ENCODE measurements around the gene TBC1D22A.

DNA sequence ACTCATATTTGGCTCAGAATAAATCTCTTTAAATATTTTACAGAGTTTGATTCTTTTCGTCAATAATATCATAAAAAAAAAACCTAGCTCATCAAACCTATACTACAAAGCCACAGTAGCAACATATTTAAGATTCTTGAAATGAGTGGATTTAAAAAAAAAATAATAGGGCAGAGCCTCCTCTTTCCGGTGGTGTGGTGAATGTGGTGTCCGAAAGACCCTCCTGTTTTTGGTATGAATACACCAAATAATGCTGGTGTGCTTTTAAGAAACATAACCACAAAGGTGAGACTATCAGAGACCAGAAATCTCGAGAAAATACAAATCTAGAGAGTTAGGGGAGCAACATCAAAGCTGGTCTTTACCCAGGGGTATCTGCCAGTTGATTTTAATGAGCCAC lies 342.6 kb downstream of the TBC1D22A start:
- no peak for TF ChIP-seq MXI1 (IDR thresholded peaks at IDR 0.05; ENCODE audit: low read depth, low read length)
- TF ChIP-seq, protein P1, sequence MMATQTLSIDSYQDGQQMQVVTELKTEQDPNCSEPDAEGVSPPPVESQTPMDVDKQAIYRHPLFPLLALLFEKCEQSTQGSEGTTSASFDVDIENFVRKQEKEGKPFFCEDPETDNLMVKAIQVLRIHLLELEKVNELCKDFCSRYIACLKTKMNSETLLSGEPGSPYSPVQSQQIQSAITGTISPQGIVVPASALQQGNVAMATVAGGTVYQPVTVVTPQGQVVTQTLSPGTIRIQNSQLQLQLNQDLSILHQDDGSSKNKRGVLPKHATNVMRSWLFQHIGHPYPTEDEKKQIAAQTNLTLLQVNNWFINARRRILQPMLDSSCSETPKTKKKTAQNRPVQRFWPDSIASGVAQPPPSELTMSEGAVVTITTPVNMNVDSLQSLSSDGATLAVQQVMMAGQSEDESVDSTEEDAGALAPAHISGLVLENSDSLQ (IDR thresholded peaks at IDR 0.05), result no peak
- TF ChIP-seq CREM (IDR thresholded peaks at IDR 0.05; ENCODE audit: low read depth), result no peak
- TF ChIP-seq HDAC2 (IDR thresholded peaks at IDR 0.05), result no peak
- TF ChIP-seq NR2F1 (conservative IDR thresholded peaks at IDR 0.05), result no peak
- TF ChIP-seq JUNB (IDR thresholded peaks at IDR 0.05), result peak; percentile 85
- TF ChIP-seq REST (IDR thresholded peaks at IDR 0.05; ENCODE audit: low read depth, low read length), result no peak

All from GM12878 (cell line).